ENCODE results near the gene ALAD.

The ALAD gene

DNA sequence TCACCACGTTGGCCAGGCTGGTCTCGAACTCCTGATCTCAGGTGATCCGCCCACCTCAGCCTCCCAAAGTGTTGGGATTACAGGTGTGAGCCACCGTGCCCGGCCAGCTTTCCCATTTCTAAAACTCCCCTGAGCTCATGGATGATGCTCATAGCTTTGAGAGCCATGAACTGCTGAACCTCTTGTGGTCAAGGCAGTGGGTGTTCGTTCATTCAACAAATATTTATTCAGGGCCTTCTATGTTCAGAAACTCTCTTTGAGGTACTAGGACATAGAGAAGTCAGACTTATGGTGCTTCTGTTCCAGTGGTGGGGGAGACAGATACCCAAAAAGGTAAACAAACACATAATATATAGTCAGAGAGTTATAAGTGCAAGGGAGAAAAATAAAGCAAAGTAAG, 49.1 kb downstream of the ALAD start:
- H3K4me1 ChIP-seq (ENCODE audit: control insufficient read depth, insufficient read depth, low read length), result peaks cover 8% of the 10 kb centered on the region
- no peak overlapping the region for H3K4me3 ChIP-seq (ENCODE audit: low read length)
- H3K36me3 ChIP-seq (ENCODE audit: insufficient read depth, low read length), result no peaks in the 10 kb centered on the region
- H3K9me3 ChIP-seq (replicated peaks; ENCODE audit: low read length), result no peaks in the 10 kb centered on the region
- H3K4me2 ChIP-seq (ENCODE audit: low read length), result no peak overlapping the region
- H3K27me3 ChIP-seq (ENCODE audit: control insufficient read depth, insufficient read depth, low read length), result peaks cover 84% of the 10 kb centered on the region
- H3K9ac ChIP-seq (ENCODE audit: low read depth, low read length), result no peak overlapping the region

DNA sequence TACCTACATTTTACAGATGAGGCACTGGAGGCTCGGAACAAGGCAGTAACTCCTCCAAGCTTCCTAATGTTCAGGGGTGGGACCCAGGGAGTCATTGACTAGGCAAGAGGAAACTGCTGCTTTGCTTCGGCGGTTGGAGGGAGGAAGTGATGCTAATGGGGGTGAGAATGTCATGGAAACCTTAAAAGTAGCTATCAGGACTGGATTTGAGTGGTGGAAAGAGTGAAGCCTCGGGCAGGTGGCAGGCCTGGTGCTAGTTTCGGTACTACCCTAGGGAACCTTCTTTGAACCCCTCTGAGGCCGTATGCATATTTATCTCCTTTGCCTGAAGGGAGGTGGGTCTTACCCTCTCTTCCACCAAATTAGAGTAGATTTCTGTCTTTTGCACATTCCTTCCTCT, 50.1 kb downstream of the ALAD start:
- Histone ChIP-seq H3K4me3 (ENCODE audit: low read length) (no peak overlapping the region), H3K36me3 (ENCODE audit: insufficient read depth, low read length) (no peaks in the 10 kb centered on the region), H3K9me3 (replicated peaks; ENCODE audit: low read length) (no peaks in the 10 kb centered on the region), H3K4me1 (ENCODE audit: control insufficient read depth, insufficient read depth, low read length) (peaks cover 8% of the 10 kb centered on the region), H3K4me2 (ENCODE audit: low read length) (no peak overlapping the region), H3K9ac (ENCODE audit: low read depth, low read length) (no peak overlapping the region), H3K27me3 (ENCODE audit: control insufficient read depth, insufficient read depth, low read length) (peaks cover 82% of the 10 kb centered on the region)

DNA sequence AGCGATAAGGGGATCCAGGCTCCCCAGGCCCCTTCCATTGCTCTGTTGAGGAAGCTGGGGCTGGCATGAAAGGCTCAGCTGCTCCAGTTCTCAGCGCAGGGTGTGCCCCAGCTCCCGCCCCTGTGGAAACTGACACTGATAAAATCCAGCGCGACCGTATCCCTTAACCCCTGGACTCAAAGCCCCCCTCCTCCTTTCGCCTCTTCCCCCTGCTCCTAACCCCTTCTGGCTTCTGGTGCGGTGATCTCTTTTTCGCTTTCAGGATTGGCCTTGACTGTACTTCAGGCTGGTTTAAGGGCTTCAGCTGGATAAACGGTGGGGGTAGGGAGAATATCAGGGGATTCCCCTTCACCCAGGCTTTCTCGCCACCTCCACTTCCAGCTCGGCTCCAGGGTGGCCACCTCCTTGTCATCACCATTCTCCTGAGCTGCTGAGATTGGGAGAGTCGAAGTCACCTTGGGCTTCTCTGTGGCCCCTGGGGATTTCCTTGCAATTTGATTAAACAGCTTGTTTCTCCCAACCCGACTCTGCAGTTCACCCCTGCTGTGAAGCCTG, 50.9 kb downstream of the ALAD start:
- Histone ChIP-seq H3K36me3 (ENCODE audit: insufficient read depth, low read length) (no peaks in the 10 kb centered on the region), H3K4me1 (ENCODE audit: control insufficient read depth, insufficient read depth, low read length) (peaks cover 8% of the 10 kb centered on the region), H3K4me3 (ENCODE audit: low read length) (no peak overlapping the region), H3K9ac (ENCODE audit: low read depth, low read length) (no peak overlapping the region), H3K4me2 (ENCODE audit: low read length) (peak overlapping the region; percentile 77), H3K9me3 (replicated peaks; ENCODE audit: low read length) (no peaks in the 10 kb centered on the region), H3K27me3 (ENCODE audit: control insufficient read depth, insufficient read depth, low read length) (peaks cover 77% of the 10 kb centered on the region)

DNA sequence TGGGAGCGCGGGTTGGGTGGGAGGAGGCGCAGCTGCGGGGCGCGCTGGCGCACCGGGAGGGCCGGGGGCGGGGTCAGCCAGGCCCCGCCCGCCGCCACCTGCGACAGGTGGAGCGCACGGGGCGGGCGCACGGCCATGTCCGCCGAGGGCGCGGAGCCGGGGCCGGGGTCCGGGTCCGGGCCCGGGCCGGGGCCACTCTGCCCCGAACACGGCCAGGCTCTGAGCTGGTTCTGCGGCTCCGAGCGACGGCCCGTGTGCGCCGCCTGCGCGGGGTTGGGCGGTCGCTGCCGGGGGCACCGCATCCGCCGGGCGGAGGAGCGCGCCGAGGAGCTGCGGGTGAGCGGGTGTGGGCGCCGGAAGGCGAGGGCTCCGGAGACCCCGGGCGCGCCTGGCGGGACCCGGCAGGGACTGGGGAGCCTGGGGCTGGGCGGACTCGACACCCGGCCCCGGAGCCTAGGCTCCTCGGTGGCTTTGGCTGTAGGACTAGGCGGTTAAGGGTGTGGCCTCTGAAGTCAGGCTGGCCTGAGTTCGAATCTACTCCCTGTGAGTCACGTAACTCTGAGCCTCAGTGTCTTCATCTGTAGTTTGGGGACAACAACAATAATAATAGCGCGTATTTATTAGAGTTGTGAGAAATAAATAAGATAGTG, 51.5 kb downstream of the ALAD start, which contains the start of gene BSPRY:
Gene BSPRY, plus strand, starts transcription at position 97 of the 650 bp plus-strand sequence. Its CDS starts 39 bp downstream, at position 136.
- no peaks in the 10 kb centered on the region for H3K9me3 ChIP-seq (replicated peaks; ENCODE audit: low read length)
- H3K4me3 ChIP-seq (ENCODE audit: low read length), result peak within 1 kb of the TSS; percentile 55
- peaks cover 8% of the 10 kb centered on the region for H3K4me1 ChIP-seq (ENCODE audit: control insufficient read depth, insufficient read depth, low read length)
- no peak within 1 kb of the TSS for H3K9ac ChIP-seq (ENCODE audit: low read depth, low read length)
- H3K36me3 ChIP-seq (ENCODE audit: insufficient read depth, low read length), result no peaks in the 10 kb centered on the region
- H3K27me3 ChIP-seq (ENCODE audit: control insufficient read depth, insufficient read depth, low read length), result peaks cover 73% of the 10 kb centered on the region
- peak within 1 kb of the TSS; percentile 77 for H3K4me2 ChIP-seq (ENCODE audit: low read length)

DNA sequence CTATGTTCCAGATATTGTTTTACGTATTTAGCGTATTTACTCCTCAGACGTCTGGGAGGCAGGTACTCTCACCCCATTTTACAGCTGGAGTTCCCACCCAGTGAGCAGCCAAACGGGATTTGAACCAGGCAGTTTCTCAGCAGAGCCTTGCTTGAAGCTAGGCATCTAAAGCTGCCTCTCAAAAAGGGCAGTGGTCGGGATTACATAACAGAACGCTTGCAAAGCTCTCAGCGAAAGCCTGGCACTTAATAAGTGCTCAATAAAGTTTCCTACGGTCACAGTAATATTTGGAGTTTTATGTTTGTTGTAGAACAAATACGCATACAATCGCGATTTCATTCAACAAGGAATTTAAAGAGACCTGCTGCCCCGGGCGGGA, 52.0 kb downstream of the ALAD start:
- Histone ChIP-seq H3K9me3 (replicated peaks; ENCODE audit: low read length) (no peaks in the 10 kb centered on the region), H3K4me1 (ENCODE audit: control insufficient read depth, insufficient read depth, low read length) (peaks cover 8% of the 10 kb centered on the region), H3K4me3 (ENCODE audit: low read length) (no peak overlapping the region), H3K27me3 (ENCODE audit: control insufficient read depth, insufficient read depth, low read length) (peaks cover 68% of the 10 kb centered on the region), H3K36me3 (ENCODE audit: insufficient read depth, low read length) (no peaks in the 10 kb centered on the region), H3K4me2 (ENCODE audit: low read length) (peak overlapping the region; percentile 77), H3K9ac (ENCODE audit: low read depth, low read length) (no peak overlapping the region)

DNA sequence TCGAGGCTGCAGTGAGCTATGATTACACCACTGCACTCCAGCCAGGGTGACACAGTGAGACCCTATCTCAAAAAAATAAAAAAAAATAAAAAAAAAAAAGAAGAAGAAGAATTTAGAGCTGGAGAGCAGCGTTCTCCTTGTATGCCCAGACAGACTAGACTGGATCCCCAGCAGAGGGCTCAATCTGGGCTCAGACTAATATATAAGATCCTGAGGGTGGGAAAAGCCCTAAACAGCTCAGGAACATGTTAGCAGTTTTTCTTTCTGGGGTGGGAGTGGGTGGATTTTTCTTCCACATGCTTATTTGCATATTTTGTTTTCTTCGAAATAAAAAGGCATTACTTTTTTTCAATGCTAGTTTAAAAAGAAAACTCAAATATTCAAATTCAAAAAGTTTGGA, 52.6 kb downstream of the ALAD start:
- Histone ChIP-seq H3K27me3 (ENCODE audit: control insufficient read depth, insufficient read depth, low read length) (peaks cover 63% of the 10 kb centered on the region), H3K9ac (ENCODE audit: low read depth, low read length) (no peak overlapping the region), H3K9me3 (replicated peaks; ENCODE audit: low read length) (no peaks in the 10 kb centered on the region), H3K4me2 (ENCODE audit: low read length) (no peak overlapping the region), H3K4me3 (ENCODE audit: low read length) (no peak overlapping the region), H3K4me1 (ENCODE audit: control insufficient read depth, insufficient read depth, low read length) (peaks cover 8% of the 10 kb centered on the region), H3K36me3 (ENCODE audit: insufficient read depth, low read length) (no peaks in the 10 kb centered on the region)

DNA sequence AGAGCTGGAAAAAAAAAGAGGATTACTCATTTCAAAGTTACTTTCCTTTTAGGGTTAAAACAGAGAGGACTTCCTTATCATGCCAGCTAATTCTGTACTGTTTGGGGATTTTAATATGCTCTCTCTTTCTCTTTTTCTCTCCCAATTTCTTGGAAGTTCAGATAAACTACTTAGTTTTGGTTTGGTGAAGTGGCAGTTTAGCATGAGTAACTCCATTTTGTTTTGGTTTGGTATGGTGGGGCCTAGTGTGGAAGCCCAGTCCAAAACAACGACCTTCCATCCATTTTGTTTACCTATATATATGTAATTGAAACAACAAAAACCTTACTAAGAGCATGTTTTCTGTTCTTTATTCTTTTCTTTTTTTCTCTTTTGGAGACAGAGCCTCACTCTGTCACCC, 55.4 kb downstream of the ALAD start:
- Histone ChIP-seq H3K4me1 (ENCODE audit: control insufficient read depth, insufficient read depth, low read length) (peaks cover 8% of the 10 kb centered on the region), H3K36me3 (ENCODE audit: insufficient read depth, low read length) (no peaks in the 10 kb centered on the region), H3K27me3 (ENCODE audit: control insufficient read depth, insufficient read depth, low read length) (peaks cover 40% of the 10 kb centered on the region), H3K9ac (ENCODE audit: low read depth, low read length) (no peak overlapping the region), H3K9me3 (replicated peaks; ENCODE audit: low read length) (no peaks in the 10 kb centered on the region), H3K4me3 (ENCODE audit: low read length) (no peak overlapping the region), H3K4me2 (ENCODE audit: low read length) (no peak overlapping the region)

DNA sequence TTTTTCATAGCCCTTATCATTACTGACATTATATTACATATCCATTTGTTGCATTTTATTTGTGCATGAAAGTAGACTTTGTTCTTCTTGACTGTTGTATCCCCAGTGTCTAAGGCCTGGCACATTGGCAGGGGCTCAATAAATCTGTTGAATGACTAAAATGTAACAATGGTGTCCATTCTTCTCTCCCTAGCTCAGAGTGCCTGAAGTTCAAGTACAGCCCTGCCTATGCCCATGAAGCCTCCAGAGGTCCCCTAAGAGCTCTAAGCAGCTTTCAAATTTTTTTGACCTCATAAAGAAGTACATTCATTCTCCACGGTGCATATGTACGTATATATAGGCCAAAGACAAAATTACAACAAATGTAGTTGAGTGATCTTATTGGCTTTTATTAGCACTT, 55.9 kb downstream of the ALAD start:
- Histone ChIP-seq H3K36me3 (ENCODE audit: insufficient read depth, low read length) (no peaks in the 10 kb centered on the region), H3K4me3 (ENCODE audit: low read length) (no peak overlapping the region), H3K4me1 (ENCODE audit: control insufficient read depth, insufficient read depth, low read length) (peaks cover 6% of the 10 kb centered on the region), H3K9ac (ENCODE audit: low read depth, low read length) (no peak overlapping the region), H3K9me3 (replicated peaks; ENCODE audit: low read length) (no peaks in the 10 kb centered on the region), H3K4me2 (ENCODE audit: low read length) (no peak overlapping the region), H3K27me3 (ENCODE audit: control insufficient read depth, insufficient read depth, low read length) (peaks cover 36% of the 10 kb centered on the region)

DNA sequence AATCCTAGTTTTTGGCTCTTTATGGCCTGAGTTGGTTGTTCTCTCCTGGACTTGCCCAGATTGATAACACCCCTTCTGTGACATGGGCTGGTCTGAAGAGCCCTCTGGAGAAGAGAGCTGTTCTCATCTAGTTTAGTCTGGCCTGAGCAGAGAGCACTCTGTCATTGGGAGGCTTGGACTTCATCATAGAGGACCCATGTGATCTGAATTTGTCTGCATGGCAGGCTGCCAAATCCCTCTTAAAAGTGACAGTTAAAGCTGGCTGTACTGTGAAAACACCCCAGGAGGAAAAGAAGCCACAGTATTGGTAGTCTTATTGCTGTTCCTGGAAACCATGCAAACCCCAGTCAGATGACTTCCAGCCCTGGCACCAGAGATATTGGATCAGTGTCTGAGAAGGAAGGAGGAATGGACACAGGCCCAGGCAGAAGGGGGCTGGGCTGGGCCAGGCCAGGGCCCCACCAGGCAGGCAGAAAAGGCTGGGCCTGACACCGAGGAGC, 57.3 kb downstream of the ALAD start:
- Histone ChIP-seq H3K4me1 (ENCODE audit: control insufficient read depth, insufficient read depth, low read length) (peaks cover 3% of the 10 kb centered on the region), H3K36me3 (ENCODE audit: insufficient read depth, low read length) (no peaks in the 10 kb centered on the region), H3K9ac (ENCODE audit: low read depth, low read length) (no peak overlapping the region), H3K27me3 (ENCODE audit: control insufficient read depth, insufficient read depth, low read length) (peaks cover 21% of the 10 kb centered on the region), H3K4me2 (ENCODE audit: low read length) (no peak overlapping the region), H3K9me3 (replicated peaks; ENCODE audit: low read length) (no peaks in the 10 kb centered on the region), H3K4me3 (ENCODE audit: low read length) (no peak overlapping the region)

DNA sequence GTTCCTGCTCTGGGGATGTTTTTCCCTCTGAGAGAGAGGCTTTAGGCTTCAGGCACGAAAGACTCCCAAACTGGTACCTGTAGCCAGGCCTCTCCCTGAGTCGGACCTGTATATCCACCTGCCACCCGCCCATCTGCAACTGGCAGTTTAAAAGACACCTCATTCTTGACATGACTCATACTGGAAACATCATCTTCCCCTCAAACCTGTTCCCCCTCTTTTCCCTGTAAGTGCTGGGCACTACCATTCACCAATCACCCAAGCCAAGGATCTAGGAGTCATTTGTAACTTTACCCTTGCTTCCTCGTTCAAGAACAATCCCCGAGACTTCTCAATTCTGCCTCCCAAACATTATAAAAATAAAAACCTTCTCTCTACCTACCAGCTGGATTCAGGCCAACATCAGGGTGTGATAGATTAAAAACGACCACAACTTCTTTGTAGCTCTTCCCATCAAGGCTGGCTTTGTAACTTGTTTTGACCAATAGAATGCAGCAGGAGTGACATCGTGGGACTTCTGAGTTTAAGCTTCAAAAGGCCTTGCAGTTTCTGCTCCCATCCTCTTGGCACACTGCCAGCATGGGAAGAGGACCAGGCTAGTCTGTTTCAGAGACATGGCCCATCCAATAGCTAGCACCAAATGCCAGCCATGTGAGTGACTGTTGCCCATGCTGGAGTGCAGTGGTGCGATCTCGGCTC, 59.2 kb downstream of the ALAD start:
- H3K9ac ChIP-seq (ENCODE audit: low read depth, low read length), result no peak overlapping the region
- H3K4me1 ChIP-seq (ENCODE audit: control insufficient read depth, insufficient read depth, low read length), result peaks cover 3% of the 10 kb centered on the region
- no peaks in the 10 kb centered on the region for H3K9me3 ChIP-seq (replicated peaks; ENCODE audit: low read length)
- H3K4me3 ChIP-seq (ENCODE audit: low read length), result no peak overlapping the region
- no peaks in the 10 kb centered on the region for H3K36me3 ChIP-seq (ENCODE audit: insufficient read depth, low read length)
- no peak overlapping the region for H3K4me2 ChIP-seq (ENCODE audit: low read length)
- peaks cover 7% of the 10 kb centered on the region for H3K27me3 ChIP-seq (ENCODE audit: control insufficient read depth, insufficient read depth, low read length)

DNA sequence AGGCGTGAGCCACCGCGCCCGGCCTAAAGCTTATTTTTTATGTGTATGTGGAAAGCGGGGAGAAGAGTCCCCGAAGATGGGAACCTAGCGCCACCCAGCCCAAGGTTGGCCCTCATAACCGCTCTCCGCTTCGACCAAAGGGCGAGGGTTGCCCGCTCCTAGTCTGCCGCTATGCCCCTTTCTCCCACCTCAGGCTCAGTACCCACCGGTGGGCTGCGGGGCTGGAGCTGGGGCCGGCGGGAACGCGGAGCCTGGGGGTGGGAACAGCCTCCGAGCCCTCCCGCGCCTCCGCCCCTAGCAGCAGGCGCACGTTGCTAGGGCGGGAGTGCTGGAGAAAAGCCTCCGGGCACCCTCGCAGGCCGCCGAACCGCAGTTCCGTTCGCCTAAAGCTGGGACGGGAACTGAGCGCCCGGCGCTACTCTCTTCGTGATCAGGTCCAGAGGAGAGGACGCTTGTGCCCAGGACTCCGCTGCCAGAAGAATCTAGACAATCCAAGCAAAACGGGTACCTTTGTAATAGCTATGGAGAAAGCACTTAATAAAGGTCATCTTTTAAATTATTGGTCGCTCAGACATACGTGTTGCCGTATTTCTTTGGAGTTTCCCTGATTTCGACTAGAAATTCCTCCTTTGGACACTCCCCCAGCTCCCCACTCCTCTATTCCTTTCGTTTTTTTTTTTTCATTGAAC, 60.9 kb downstream of the ALAD start, which contains the start of gene WDR31:
Gene WDR31, minus strand, starts transcription at position 265 of the 689 bp plus-strand sequence. CDS start 8,253 bp downstream, outside the sequence.
- H3K4me3 ChIP-seq (ENCODE audit: low read length), result peak within 1 kb of the TSS; percentile 99
- H3K4me2 ChIP-seq (ENCODE audit: low read length), result peak within 1 kb of the TSS; percentile 97
- no peaks in the 10 kb centered on the region for H3K36me3 ChIP-seq (ENCODE audit: insufficient read depth, low read length)
- peak within 1 kb of the TSS; percentile 86 for H3K9ac ChIP-seq (ENCODE audit: low read depth, low read length)
- peaks cover 3% of the 10 kb centered on the region for H3K4me1 ChIP-seq (ENCODE audit: control insufficient read depth, insufficient read depth, low read length)
- no peaks in the 10 kb centered on the region for H3K27me3 ChIP-seq (ENCODE audit: control insufficient read depth, insufficient read depth, low read length)
- H3K9me3 ChIP-seq (replicated peaks; ENCODE audit: low read length), result no peaks in the 10 kb centered on the region
